Renal cortical epithelial cell (primary cell): ENCODE measurements around the gene NEU2. TPM values are rescaled to one million over a fixed set of nuclear protein-coding genes. Genes with fewer than 3 reads are reported as not detected.
"Not testable (repeated sequence)": the region's sequence is repeated elsewhere in the genome, so short reads cannot be mapped to it uniquely, and the experiment has no call there.

Source experiments
- DNase-seq: peaks from one replicate; pipeline ENCODE4 v3.0.0-alpha.2; 2011; ENCODE audit warnings: low read depth
- total RNA-seq: library from RNA; depleted of rRNA; stranded (reverse); fragments of >200 nt; gene quantifications from 2 replicates; pipeline ENCODE4 v1.2.3, GENCODE V29; 2014

NEU2 gene
- total RNA-seq, 1 donor from 2014 or later: not detected

- DNase-seq: no peak
Observed at GRCh38 chr2:233056961-233057605, 24.6 kb downstream of the NEU2 start.

GRCh38 chr2:233058717-233059546 is 26.5 kb downstream of the NEU2 start:
- no peak for DNase-seq

GRCh38 chr2:233059547-233059796 is 27.0 kb downstream of the NEU2 start:
- DNase-seq: no peak

GRCh38 chr2:233059797-233060500 is 27.5 kb downstream of the NEU2 start, which contains the start of gene INPP5D:
Gene INPP5D (plus strand): TSS chr2:233060342. CDS start chr2:233060479, 137 bp downstream.
- DNase-seq: no peak

- DNase-seq: no peak
Observed at GRCh38 chr2:233060501-233060979, 28.1 kb downstream of the NEU2 start.

GRCh38 chr2:233060980-233061590 is 28.6 kb downstream of the NEU2 start:
- no peak for DNase-seq

GRCh38 chr2:233061591-233062450 is 29.3 kb downstream of the NEU2 start:
- DNase-seq: no peak

GRCh38 chr2:233062451-233062850 is 30.0 kb downstream of the NEU2 start:
- DNase-seq: no peak

- DNase-seq: no peak
Observed at GRCh38 chr2:233062946-233063268, 30.4 kb downstream of the NEU2 start.

GRCh38 chr2:233063269-233063975 is 30.9 kb downstream of the NEU2 start:
- DNase-seq: no peak

- DNase-seq: no peak
Observed at GRCh38 chr2:233063976-233064411, 31.5 kb downstream of the NEU2 start.

GRCh38 chr2:233064530-233065199 is 32.2 kb downstream of the NEU2 start:
- DNase-seq: no peak

- DNase-seq: not testable (repeated sequence)
Observed at GRCh38 chr2:233065200-233065589, 32.7 kb downstream of the NEU2 start.

GRCh38 chr2:233065954-233066470 is 33.5 kb downstream of the NEU2 start:
- no peak for DNase-seq

- DNase-seq: no peak
Observed at GRCh38 chr2:233068762-233069418, 36.4 kb downstream of the NEU2 start.

GRCh38 chr2:233072838-233073237 is 40.4 kb downstream of the NEU2 start:
- DNase-seq: no peak

GRCh38 chr2:233074106-233074505 is 41.6 kb downstream of the NEU2 start:
- DNase-seq: no peak

- no peak for DNase-seq
Observed at GRCh38 chr2:233075141-233075965, 42.9 kb downstream of the NEU2 start.

GRCh38 chr2:233075966-233076339 is 43.5 kb downstream of the NEU2 start:
- DNase-seq: no peak
